Muscle layer of colon (tissue), 2 donors: ENCODE measurements around the gene C5orf52.

Experiments used
- H3K27ac ChIP-seq: one replicate; pipeline ENCODE4 v1.7.0; 2013; ENCODE audit warnings: low read depth, mild to moderate bottlenecking, low read length, moderate library complexity
- H3K27me3 ChIP-seq, 2 donors: one replicate each; pipeline ENCODE4 v1.7.0; 2013; ENCODE audit warnings: low read length in 2 of 2, mild to moderate bottlenecking in 2 of 2; ENCODE audit not compliant: insufficient read depth in 2 of 2, control insufficient read depth in 1 of 2
- H3K36me3 ChIP-seq: one replicate; pipeline ENCODE4 v1.7.0; 2013; ENCODE audit warnings: mild to moderate bottlenecking, low read length; ENCODE audit not compliant: insufficient read depth
- H3K4me1 ChIP-seq: one replicate; pipeline ENCODE4 v1.7.0; 2013; ENCODE audit warnings: mild to moderate bottlenecking, low read length; ENCODE audit not compliant: insufficient read depth
- H3K4me3 ChIP-seq, 2 donors: one replicate each; pipeline ENCODE4 v1.7.0; 2013; ENCODE audit warnings: low read length in 2 of 2, low read depth in 1 of 2, mild to moderate bottlenecking in 1 of 2, moderate library complexity in 1 of 2
- H3K9ac ChIP-seq: one replicate; pipeline ENCODE4 v1.7.0; 2013; ENCODE audit warnings: low read length
- H3K9me3 ChIP-seq: one replicate; pipeline ENCODE4 v1.7.0; 2013; ENCODE audit warnings: mild to moderate bottlenecking, low read length
- donor health status: abdominal sarcoma.
- donor health status: Adenocarcinoma of cecum.

Gene C5orf52

DNA sequence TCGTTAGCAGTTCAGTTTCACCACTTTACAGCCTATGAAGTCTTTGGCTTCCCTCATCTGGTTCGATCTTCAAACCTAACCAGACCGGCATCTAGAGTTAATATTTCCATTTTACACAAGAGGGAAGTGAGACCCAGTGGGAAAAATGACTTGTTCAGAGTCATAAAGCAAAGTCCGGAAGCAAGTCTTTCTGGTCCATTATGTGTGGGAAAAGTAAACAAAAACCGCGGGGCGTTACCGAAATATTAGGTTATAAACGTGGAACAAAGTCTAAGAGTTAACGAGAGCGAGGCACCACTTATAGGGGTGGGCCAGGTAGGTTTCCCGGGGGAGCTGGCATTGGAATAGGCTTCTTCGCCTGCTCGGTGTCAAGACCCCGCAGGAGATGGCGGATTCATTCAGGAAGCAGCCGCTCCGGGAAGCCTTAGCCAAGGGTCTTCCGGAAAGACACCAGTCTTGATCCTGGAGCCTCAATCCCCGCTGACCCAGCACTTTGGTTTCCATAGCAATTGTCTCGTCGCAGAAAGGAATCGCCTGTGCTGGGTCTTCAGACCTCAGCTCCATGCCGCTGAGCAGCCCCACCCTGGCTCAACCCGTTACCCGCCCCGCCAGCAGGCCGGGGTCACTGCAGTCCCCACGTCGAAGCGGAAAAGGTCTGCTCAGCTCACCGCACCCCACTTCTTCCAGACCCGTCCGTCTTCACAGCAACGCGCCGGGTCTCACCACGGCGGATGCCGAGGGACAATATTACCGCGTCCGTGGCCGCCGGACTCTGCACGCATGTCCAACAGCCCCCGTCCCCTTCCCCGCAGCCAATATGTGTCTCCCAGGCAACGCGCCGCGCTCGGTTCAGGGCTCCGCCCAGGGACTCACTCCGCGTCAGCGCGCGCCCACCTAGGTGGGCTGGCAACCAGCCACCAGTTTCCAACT is at the start of gene C5orf52:
Gene C5orf52 (plus strand): TSS at position 872 of the 930 bp plus-strand sequence. CDS start 82 bp downstream, outside the sequence.
- Histone ChIP-seq H3K4me3 (peak within 1 kb of the TSS; percentile 75 to 84), H3K36me3 (no peaks in the 10 kb centered on the region), H3K9ac (peak within 1 kb of the TSS; percentile 37)

DNA sequence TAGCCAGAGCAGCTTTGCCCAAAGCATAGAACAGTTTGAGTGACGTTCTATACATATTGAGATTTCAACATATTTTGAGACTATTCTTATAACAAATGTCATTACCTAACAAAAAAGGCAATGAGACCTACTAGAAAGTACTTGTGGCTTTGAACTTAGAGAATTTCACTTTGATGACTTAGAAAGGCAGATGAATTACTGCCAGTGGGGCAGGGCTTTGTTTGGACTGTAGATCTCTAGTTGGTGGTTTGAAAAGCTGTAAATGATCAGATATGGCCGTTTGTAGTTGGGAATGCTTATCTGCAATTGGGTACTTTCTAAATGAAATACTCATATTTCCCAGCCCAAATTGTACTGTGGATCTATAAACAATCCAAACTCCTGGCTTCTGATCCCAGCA is 47.2 kb upstream of the C5orf52 start:
- H3K27me3 ChIP-seq: no peaks in the 10 kb centered on the region
- no peaks in the 10 kb centered on the region for H3K4me1 ChIP-seq
- no peak overlapping the region for H3K27ac ChIP-seq
- H3K9ac ChIP-seq: no peak overlapping the region
- H3K9me3 ChIP-seq: no peaks in the 10 kb centered on the region
- H3K4me3 ChIP-seq: no peak overlapping the region
- H3K36me3 ChIP-seq: no peaks in the 10 kb centered on the region

More for the DNA sequence above, at the start of gene C5orf52:
- H3K27ac ChIP-seq: peak within 1 kb of the TSS; percentile 35
- no peaks in the 10 kb centered on the region for H3K9me3 ChIP-seq
- H3K4me1 ChIP-seq: peaks cover 7% of the 10 kb centered on the region
- H3K27me3 ChIP-seq: no peaks in the 10 kb centered on the region

DNA sequence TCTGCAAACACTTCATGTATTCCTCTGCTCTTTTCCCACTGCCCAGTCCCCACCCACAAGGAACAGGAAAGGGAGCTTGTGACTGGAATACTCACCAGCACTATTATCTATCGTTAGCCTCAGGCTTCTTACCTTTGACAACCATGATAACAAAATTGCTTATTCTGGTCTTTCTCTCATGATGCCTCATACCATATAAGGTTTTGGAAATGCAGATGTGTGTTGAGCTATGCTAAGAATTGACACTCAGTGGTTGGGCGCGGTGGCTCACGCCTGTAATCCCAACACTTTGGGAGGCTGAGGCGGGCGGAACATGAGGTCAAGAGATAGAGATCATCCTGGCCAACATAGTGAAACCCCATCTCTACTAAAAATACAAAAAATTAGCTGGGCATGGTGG is 44.5 kb upstream of the C5orf52 start:
- Histone ChIP-seq H3K9ac (no peak overlapping the region), H3K27me3 (no peaks in the 10 kb centered on the region), H3K27ac (no peak overlapping the region), H3K9me3 (no peaks in the 10 kb centered on the region), H3K36me3 (no peaks in the 10 kb centered on the region), H3K4me1 (no peaks in the 10 kb centered on the region), H3K4me3 (no peak overlapping the region)

DNA sequence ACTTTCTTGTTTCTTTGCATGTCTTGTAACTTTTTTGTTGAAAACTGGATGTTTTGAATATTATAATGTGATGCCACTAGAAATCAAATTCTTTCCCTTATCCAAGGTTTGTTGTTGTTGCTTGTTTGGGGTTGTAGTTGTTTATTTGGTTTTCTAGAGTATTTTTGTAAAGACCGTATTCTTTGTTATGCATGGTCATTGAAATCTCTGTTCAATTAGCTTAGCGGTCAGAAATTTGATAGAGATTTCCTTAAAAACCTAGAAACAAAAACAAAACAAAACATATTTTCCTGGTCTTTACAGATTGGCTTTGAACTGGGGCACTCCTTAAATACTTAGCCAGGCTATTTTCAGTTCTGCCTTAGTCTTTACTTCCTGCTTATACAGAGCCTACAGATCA is 41.0 kb upstream of the C5orf52 start:
- Histone ChIP-seq H3K9me3 (no peaks in the 10 kb centered on the region), H3K9ac (no peak overlapping the region), H3K36me3 (no peaks in the 10 kb centered on the region), H3K4me3 (no peak overlapping the region), H3K4me1 (no peaks in the 10 kb centered on the region), H3K27me3 (no peaks in the 10 kb centered on the region), H3K27ac (no peak overlapping the region)

DNA sequence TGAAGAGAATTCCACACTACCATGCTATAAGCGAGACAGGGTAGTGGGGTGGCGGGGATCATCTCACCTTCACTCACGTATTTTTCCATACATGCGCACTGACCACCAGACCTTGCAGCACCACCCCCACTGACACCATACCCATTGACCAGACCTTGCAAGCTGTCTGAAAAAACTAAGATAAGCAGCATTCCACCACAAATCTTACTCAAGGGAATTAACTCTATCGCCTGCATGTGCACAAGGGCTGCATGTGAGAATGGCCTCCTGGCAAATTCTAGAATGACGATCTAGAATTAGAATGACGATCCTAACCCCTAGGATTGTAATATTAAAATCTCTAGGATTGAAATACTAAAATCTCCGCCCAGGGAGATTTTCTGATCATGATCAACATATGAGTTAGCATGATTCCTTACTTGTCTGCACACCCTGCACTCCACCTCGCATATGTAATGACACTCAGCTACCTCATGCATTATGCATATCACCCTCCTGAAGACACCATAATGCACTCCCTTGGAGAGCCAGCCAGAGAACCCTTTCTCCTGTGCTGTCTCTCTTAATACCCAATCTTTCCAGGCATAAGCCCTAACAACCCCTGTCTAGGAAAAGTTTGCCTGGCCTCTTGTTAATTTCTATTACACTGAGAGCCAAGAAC is 30.8 kb upstream of the C5orf52 start:
- H3K27ac ChIP-seq: no peak overlapping the region
- H3K4me1 ChIP-seq: no peaks in the 10 kb centered on the region
- no peaks in the 10 kb centered on the region for H3K36me3 ChIP-seq
- no peak overlapping the region for H3K9ac ChIP-seq
- H3K4me3 ChIP-seq: no peak overlapping the region
- H3K27me3 ChIP-seq: no peaks in the 10 kb centered on the region
- H3K9me3 ChIP-seq: no peaks in the 10 kb centered on the region

DNA sequence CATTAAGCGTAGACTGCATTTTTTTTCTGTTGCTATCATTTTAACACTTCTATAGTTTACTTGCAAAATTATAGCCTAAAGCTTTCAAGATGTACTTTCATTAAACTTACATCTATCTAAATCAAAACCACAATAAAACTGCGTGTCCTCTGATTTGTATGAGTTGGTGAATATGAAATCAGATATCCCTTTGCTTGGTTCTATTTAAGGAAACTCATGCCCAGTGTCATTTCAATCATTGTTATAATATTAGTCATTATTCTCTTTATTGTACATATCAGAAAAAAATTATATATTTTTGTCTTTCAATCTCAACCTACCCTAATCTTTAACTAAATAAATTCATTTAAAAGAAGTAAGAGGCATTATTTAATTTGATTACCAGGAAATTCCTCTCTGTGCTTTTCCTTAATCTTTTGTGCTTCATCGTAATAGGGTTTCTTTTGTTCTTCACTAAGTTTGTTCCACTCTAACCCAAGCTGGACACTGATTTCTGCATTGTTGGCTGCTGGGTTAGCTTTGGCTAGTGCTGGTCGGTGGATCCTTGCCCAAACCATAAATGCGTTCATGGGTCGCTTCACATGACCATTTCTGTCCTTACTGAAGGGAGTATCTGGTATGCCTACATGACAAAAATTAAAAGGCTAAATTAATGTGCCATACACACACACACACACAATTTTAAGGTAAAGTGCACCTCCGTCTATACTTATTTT is 22.9 kb upstream of the C5orf52 start:
- no peak overlapping the region for H3K27ac ChIP-seq
- H3K9ac ChIP-seq: no peak overlapping the region
- no peaks in the 10 kb centered on the region for H3K9me3 ChIP-seq
- no peak overlapping the region for H3K4me3 ChIP-seq
- H3K4me1 ChIP-seq: peaks cover 4% of the 10 kb centered on the region
- no peaks in the 10 kb centered on the region for H3K36me3 ChIP-seq
- no peaks in the 10 kb centered on the region for H3K27me3 ChIP-seq

DNA sequence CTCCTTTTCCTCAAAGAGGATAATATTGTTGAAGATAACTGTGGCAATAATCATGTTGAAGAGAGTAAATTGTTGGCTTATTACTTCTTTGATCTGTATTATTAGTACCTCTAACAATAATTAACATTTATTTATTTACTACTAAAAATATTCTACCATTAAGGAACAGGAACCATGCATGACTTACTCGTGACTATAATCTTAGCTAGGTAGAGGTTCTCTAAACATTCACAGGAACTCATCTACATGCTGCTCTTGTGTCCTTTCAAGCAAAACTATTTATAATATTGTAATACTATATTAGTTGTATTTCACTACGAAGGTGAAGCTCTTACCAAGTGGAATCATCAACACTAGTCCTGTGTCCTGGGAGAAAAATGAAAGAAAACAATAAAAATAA is 22.2 kb upstream of the C5orf52 start:
- peaks cover 4% of the 10 kb centered on the region for H3K4me1 ChIP-seq
- no peaks in the 10 kb centered on the region for H3K36me3 ChIP-seq
- H3K27me3 ChIP-seq: no peaks in the 10 kb centered on the region
- no peaks in the 10 kb centered on the region for H3K9me3 ChIP-seq
- H3K4me3 ChIP-seq: no peak overlapping the region
- H3K9ac ChIP-seq: no peak overlapping the region
- H3K27ac ChIP-seq: no peak overlapping the region

DNA sequence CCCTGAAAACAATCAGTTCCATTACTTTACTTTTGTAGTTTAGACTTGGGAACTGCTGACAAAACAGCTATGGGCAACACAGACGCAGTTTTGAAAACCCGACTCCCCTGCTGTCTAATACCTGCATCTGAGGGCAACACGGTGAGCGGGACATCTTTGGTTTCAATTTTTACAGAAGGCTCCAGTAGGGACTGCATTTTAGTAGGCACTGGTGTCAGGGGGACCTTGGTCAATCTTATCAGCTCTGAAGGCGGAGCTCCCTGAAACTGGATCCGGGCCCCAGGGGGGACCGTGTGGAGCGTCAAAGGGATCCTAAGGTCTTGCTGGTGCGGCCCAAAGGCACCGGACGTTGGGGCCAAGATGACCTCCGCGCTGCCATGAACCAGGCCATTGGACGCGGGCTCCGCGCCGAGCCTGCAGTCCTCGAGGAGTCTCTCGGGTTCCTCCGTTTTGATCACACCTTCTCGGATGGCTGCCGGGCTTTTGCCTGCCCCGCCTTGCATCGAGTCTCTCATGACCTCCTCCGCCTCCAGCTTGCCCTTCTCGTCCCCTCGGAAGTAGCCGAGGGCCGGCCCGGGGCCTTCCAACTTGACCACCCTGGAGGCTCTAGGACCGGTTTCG is 20.2 kb upstream of the C5orf52 start:
- no peak overlapping the region for H3K9ac ChIP-seq
- peaks cover 4% of the 10 kb centered on the region for H3K4me1 ChIP-seq
- no peaks in the 10 kb centered on the region for H3K36me3 ChIP-seq
- H3K27me3 ChIP-seq: no peaks in the 10 kb centered on the region
- H3K4me3 ChIP-seq: peak overlapping the region; percentile 54 to 58
- H3K9me3 ChIP-seq: no peaks in the 10 kb centered on the region
- no peak overlapping the region for H3K27ac ChIP-seq

DNA sequence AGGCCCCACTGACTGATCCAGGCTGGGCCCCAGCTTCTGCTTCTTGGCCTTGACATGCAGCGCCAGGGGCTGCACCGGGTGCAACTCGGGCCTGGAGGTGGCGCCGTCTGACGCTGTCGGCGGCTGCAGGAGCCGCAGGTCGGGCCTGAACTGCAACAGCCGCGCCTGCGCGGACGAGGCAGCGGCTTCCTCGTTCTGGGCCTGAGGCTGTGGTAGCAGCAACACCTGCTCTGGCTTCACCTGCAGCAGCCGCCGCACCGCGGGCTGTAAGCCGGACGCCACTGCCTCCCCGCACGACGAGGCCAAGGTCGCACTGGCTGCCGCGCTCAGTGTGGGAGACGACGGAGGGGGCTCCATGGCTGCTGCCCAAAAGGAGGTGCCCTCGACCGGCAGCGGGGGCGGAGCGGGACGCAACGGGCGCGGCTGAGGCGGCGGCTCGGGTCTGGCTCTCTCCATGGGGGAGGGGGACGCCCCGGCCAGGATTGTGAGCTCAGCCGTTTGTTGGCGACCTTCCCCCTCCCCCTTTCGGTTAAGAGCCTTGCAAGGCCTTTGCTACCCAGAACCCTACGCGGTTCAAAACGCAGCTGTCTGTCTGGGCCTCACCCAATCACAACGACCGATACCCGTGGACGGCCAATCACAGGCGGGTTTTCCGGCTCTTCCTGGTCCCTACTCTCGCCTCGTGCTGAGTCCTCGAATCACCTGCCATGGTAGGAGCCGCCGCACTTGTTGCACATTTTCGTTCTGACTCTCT is 19.5 kb upstream of the C5orf52 start:
- Histone ChIP-seq H3K27me3 (no peaks in the 10 kb centered on the region), H3K9ac (no peak overlapping the region), H3K4me1 (peaks cover 4% of the 10 kb centered on the region), H3K36me3 (no peaks in the 10 kb centered on the region), H3K9me3 (no peaks in the 10 kb centered on the region), H3K4me3 (peak overlapping the region; percentile 54 to 58), H3K27ac (no peak overlapping the region)

DNA sequence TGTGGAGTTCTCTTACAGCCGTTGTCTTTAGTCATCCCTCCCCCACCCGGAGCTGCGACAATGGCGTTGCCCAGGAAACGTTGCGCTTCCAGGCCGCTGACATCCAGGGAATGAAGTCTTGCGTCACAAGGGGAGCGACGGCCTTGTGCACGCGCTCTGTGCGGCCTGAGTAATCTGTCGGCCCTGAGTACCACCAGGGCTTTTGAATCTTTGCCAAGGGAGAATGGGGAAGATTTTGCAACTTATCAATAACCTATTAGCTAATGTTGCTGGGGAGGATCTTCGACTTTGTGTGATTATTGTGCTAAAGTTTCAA is 19.0 kb upstream of the C5orf52 start, which contains the start of gene SOX30:
Gene SOX30 (minus strand): TSS at position 62 of the 316 bp plus-strand sequence. CDS start 360 bp downstream, outside the sequence.
- Histone ChIP-seq H3K9ac (no peak within 1 kb of the TSS), H3K27me3 (no peaks in the 10 kb centered on the region), H3K27ac (no peak within 1 kb of the TSS), H3K4me3 (peak within 1 kb of the TSS; percentile 54 to 58), H3K36me3 (no peaks in the 10 kb centered on the region), H3K4me1 (peaks cover 4% of the 10 kb centered on the region), H3K9me3 (no peaks in the 10 kb centered on the region)
